Ureter (tissue), 1 donor: ENCODE results near the gene CPB2. TPM values are rescaled to one million over a fixed set of nuclear protein-coding genes. Genes with fewer than 3 reads are reported as not detected.

ENCODE experiments used
- total RNA-seq: library from RNA; stranded (reverse); gene quantifications from one replicate; pipeline ENCODE4 v1.2.4, GENCODE V29; 2023
- donor health status: DM: yes; HTN: yes; CAD: no.

CPB2 gene
- total RNA-seq, 1 donor from 2014 or later: not detected

Other genes with a start within 250 kb of the CPB2 start
- gene ZC3H13, start 52.3 kb downstream of the CPB2 start, total RNA-seq: 53.4 TPM
- gene LCP1, start 77.1 kb upstream of the CPB2 start, total RNA-seq: 44.8 TPM
- 0.83 TPM for gene LRRC63, start 106.9 kb upstream of the CPB2 start, total RNA-seq